Karpas-422 (cell line): ENCODE data around the gene ATF4. TPM values are rescaled to one million over a fixed set of nuclear protein-coding genes. Genes with fewer than 3 reads are reported as not detected.

Experiments used
- DNase-seq: peaks from one replicate; pipeline ENCODE4 v3.0.0-alpha.2; 2015
- H2AFZ ChIP-seq: fragments of 200-600 bp; sonication (generic); 2 replicates; pipeline ENCODE4 v1.6.1; 2014; ENCODE audit warnings: antibody characterized with exemption, low read length, mixed read lengths
- H3K27ac ChIP-seq: fragments of 200-600 bp; sonication (generic); 2 replicates; pipeline ENCODE4 v1.5.1; 2014; ENCODE audit warnings: mild to moderate bottlenecking, low read length, moderate library complexity
- H3K27me3 ChIP-seq: fragments of 200-600 bp; sonication (generic); 2 replicates; pipeline ENCODE4 v1.6.1; 2014; ENCODE audit warnings: low read length, mixed read lengths
- H3K36me3 ChIP-seq: fragments of 200-600 bp; sonication (generic); 2 replicates; pipeline ENCODE4 v1.6.1; 2014; ENCODE audit warnings: low read length, mixed read lengths; ENCODE audit not compliant: insufficient read depth
- H3K4me1 ChIP-seq: fragments of 200-600 bp; sonication (generic); 2 replicates; pipeline ENCODE4 v1.6.1; 2014; ENCODE audit warnings: mild to moderate bottlenecking, low read length, mixed read lengths
- H3K4me2 ChIP-seq: fragments of 200-600 bp; sonication (generic); 2 replicates; pipeline ENCODE4 v1.6.1; 2014; ENCODE audit warnings: low read length, low read depth, mild to moderate bottlenecking; ENCODE audit not compliant: poor library complexity, severe bottlenecking
- H3K4me3 ChIP-seq: fragments of 200-600 bp; sonication (generic); 2 replicates; pipeline ENCODE4 v1.5.1; 2014; ENCODE audit warnings: mild to moderate bottlenecking, antibody characterized with exemption, low read length, mixed read lengths
- H3K79me2 ChIP-seq: fragments of 200-600 bp; sonication (generic); 2 replicates; pipeline ENCODE4 v1.6.1; 2014; ENCODE audit warnings: mild to moderate bottlenecking, low read length, mixed read lengths
- H3K9ac ChIP-seq: fragments of 200-600 bp; sonication (generic); 2 replicates; pipeline ENCODE4 v1.6.0; 2014; ENCODE audit warnings: low read length
- H3K9me2 ChIP-seq: fragments of 200-600 bp; sonication (generic), shearing (Covaris generic); replicated peaks from 2 replicates; pipeline ENCODE4 v1.6.0; 2014; ENCODE audit warnings: mild to moderate bottlenecking, low read length, moderate library complexity; ENCODE audit not compliant: insufficient read depth
- H3K9me3 ChIP-seq: fragments of 300-700, 200-600 bp; sonication (generic); 2 replicates; pipeline ENCODE4 v1.6.1; 2014; ENCODE audit warnings: low read length, mixed read lengths
- H4K20me1 ChIP-seq: fragments of 200-600 bp; sonication (generic); 2 replicates; pipeline ENCODE4 v1.6.1; 2014; ENCODE audit warnings: mild to moderate bottlenecking, antibody characterized with exemption, low read length, low read depth; ENCODE audit not compliant: insufficient read depth
- total RNA-seq: library from RNA; depleted of rRNA; stranded (reverse); fragments of >200 nt; shearing (Covaris generic); gene quantifications from 2 replicates; pipeline ENCODE4 v1.2.3, GENCODE V29; 2014; ENCODE audit warnings: low replicate concordance

ATF4 gene
- total RNA-seq, 1 experiment from 2014 or later: 543 TPM

DNA sequence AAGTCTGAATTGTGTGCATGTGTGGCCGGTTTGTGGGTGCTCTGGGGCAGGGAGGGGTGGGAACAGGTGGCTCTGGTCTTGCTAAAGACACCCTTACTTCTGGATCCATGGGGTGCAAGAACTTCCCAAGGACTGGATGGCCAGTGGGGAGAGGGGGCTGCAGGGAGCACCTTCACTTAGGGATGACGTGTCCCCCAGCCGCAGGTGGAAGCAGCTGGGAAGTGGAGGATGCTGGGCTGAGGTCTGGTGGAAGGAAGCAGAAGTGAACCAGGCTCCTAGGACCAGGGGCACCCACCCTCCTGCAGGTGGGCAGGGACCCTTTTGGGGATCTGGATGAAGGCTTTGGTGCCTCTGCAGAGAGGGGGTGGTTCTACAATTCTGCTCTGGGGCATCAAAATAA, 28.2 kb upstream of the ATF4 start:
- Histone ChIP-seq H3K4me2 (no peak overlapping the region), H3K9me3 (no peaks in the 10 kb centered on the region), H3K79me2 (peaks cover 7% of the 10 kb centered on the region), H3K9ac (no peak overlapping the region), H2AFZ (no peak overlapping the region), H4K20me1 (peaks cover 25% of the 10 kb centered on the region; the same call in 1 of the 2 replicates), H3K36me3 (peaks cover 15% of the 10 kb centered on the region), H3K27ac (no peak overlapping the region), H3K27me3 (no peaks in the 10 kb centered on the region), H3K9me2 (no peaks in the 10 kb centered on the region), H3K4me3 (no peak overlapping the region), H3K4me1 (peaks cover 49% of the 10 kb centered on the region)
- no peak for DNase-seq

DNA sequence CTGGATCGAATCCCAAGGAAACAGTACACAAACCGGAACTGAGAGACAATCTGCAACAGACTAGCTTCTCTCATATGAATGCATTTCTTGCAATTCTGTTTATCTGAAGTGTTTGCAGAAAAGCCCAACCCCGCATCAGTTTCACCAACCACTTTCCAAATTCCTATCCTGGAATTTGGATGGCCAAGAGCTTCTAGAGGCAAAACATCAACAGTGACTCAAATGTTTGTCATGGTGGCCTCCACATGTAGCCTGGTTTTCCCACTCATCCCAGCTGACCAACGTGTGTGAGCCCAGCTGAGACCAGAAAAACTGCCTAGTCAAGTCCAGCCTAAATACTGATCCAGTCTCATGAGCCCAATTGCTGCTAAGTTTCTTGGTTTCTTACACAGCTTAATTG, 26.6 kb upstream of the ATF4 start:
- no peak overlapping the region for H3K4me2 ChIP-seq

DNA sequence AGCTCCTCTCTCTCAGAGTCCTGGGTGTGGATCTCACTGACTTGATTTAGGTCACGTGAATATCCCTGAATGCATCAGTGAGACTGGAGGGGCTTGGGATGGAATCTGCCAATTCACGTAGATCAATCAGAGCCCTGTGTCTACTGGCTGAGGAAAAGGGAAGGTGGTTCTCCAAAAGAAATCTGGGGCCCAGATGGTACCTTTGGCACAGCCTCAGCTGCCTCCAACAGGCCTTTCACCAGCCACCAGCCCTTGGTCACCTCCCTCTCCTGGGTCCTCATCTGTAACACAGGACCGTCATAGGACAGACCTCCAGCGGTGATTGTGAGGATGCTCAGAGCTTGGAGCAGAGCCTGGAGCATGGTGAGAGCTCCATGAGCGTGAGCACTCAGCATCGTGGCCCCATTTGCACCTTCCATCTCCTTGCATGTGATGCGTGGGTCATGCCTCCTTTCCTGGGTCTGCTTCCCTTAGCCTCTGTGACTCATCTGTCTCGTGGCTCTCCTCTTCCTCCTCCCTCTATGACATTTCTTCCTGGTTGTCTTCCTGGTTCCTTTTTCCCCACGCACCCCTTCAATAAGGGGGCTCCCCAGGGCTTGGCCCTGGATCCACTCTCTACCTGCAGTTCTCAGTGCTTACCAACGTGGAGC, 25.8 kb upstream of the ATF4 start:
- Histone ChIP-seq H3K79me2 (peaks cover 7% of the 10 kb centered on the region), H3K36me3 (peaks cover 13% of the 10 kb centered on the region), H3K4me1 (peaks cover 25% of the 10 kb centered on the region), H3K4me3 (no peak overlapping the region), H3K27me3 (no peaks in the 10 kb centered on the region), H3K9me3 (no peaks in the 10 kb centered on the region), H4K20me1 (peaks cover 17% of the 10 kb centered on the region; the same call in 1 of the 2 replicates), H3K9me2 (no peaks in the 10 kb centered on the region), H3K27ac (no peak overlapping the region), H3K4me2 (no peak overlapping the region), H2AFZ (no peak overlapping the region), H3K9ac (no peak overlapping the region)
- DNase-seq: no peak

More for the DNA sequence above, 26.6 kb upstream of the ATF4 start:
- Histone ChIP-seq H3K36me3 (peaks cover 13% of the 10 kb centered on the region), H3K4me3 (no peak overlapping the region), H3K9me3 (no peaks in the 10 kb centered on the region), H3K4me1 (peaks cover 33% of the 10 kb centered on the region), H3K9ac (no peak overlapping the region), H3K79me2 (peaks cover 7% of the 10 kb centered on the region), H3K9me2 (no peaks in the 10 kb centered on the region), H2AFZ (no peak overlapping the region), H3K27me3 (no peaks in the 10 kb centered on the region), H3K27ac (peak overlapping the region; percentile 27; the same call in 1 of the 2 replicates), H4K20me1 (peaks cover 23% of the 10 kb centered on the region; the same call in 1 of the 2 replicates)
- DNase-seq: no peak

DNA sequence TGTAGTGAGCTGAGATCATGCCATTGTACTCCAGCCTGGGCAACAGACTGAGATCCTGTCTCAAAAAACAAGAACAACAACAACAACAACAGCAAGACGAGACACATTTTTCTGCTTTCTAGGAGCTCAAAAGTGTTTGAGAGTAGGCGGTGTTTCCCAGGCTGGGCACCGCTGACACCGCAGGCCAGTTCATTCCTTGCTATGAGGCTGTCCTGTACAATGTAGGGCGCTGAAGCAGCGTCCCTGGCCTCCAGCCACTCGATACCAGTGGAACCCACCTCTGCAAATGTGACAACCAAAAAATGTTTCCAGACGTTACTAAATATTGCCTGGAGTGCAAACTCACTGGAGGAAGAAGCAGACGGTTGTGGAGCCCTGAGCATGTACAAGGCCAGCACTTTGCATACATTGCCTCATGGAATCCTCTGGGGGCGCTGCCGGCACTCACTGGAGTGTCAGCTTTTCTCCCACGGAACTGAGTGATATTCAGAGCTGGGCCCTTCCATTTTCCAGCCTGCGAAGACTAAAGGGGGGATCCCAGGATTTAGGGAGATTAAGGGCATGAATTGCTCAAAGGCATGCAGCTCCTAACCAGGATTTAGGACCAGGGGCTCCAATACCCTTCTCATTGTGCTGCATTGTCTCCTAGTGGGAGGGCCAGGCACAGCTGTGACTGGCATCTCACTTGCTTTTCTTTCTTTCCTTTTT, 24.1 kb upstream of the ATF4 start:
- Histone ChIP-seq H3K9me3 (no peaks in the 10 kb centered on the region), H3K36me3 (peaks cover 2% of the 10 kb centered on the region), H3K27me3 (no peaks in the 10 kb centered on the region), H3K79me2 (no peaks in the 10 kb centered on the region), H4K20me1 (peaks cover 1% of the 10 kb centered on the region; the same call in 1 of the 2 replicates), H3K9ac (no peak overlapping the region), H3K4me2 (peak overlapping the region; percentile 21), H3K9me2 (no peaks in the 10 kb centered on the region), H3K27ac (no peak overlapping the region), H2AFZ (no peak overlapping the region), H3K4me1 (peaks cover 11% of the 10 kb centered on the region), H3K4me3 (no peak overlapping the region)
- DNase-seq: peak; percentile 80

DNA sequence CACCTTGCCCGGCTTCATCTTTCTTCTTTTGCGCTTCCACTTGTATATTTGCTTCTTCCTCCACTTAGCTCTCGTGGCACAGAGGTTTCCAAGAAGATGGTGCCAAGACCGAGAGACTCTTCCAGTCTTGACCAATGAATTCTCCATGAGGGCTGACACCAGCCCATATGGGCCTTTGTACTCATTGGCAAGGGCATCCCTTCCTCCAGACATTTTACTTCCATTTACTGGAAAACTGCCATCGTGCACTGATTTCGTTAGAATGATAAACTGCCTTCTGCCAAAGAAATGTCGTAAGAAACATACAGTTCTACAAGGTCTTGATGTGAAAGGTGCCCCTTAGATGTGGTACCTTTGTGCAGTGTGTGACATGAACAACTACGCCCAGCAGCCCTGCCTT, 22.9 kb upstream of the ATF4 start:
- no peaks in the 10 kb centered on the region; the same call in 1 of the 2 replicates for H4K20me1 ChIP-seq
- H3K4me3 ChIP-seq: no peak overlapping the region
- no peaks in the 10 kb centered on the region for H3K27me3 ChIP-seq
- DNase-seq: no peak
- no peak overlapping the region for H3K4me2 ChIP-seq
- no peak overlapping the region for H3K9ac ChIP-seq
- no peak overlapping the region for H3K27ac ChIP-seq
- no peaks in the 10 kb centered on the region for H3K36me3 ChIP-seq
- H3K4me1 ChIP-seq: peaks cover 18% of the 10 kb centered on the region
- no peak overlapping the region for H2AFZ ChIP-seq
- no peaks in the 10 kb centered on the region for H3K9me3 ChIP-seq
- peaks cover 3% of the 10 kb centered on the region for H3K79me2 ChIP-seq
- no peaks in the 10 kb centered on the region for H3K9me2 ChIP-seq

DNA sequence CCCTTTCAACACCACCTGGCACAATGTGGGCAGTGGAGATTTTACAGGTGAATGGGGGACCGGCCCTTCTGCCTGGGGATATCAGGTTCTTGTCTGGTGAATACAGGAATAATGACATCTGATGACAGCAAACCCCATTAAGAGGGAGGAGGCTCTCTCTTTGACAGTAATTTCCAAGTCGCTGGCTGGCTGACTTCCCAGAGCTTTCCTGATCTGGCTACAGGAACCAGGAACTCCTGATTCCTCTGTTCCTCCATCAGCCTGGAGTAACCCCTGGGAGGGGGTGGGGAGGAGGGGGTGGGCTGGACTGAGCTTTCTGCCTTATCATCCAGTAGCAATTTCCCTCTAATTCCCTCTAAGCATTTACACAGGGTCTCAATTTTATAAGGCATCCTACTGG, 22.0 kb upstream of the ATF4 start:
- no peak overlapping the region for H3K4me2 ChIP-seq
- H3K79me2 ChIP-seq: peaks cover 12% of the 10 kb centered on the region
- no peak overlapping the region for H3K9ac ChIP-seq
- no peak overlapping the region for H3K27ac ChIP-seq
- no peaks in the 10 kb centered on the region for H3K9me3 ChIP-seq
- H4K20me1 ChIP-seq: peaks cover 5% of the 10 kb centered on the region; the same call in 1 of the 2 replicates
- H2AFZ ChIP-seq: no peak overlapping the region
- peaks cover 21% of the 10 kb centered on the region for H3K4me1 ChIP-seq
- H3K4me3 ChIP-seq: no peak overlapping the region
- peaks cover under 1% of the 10 kb centered on the region for H3K36me3 ChIP-seq
- H3K9me2 ChIP-seq: no peaks in the 10 kb centered on the region
- no peaks in the 10 kb centered on the region for H3K27me3 ChIP-seq
- no peak for DNase-seq

DNA sequence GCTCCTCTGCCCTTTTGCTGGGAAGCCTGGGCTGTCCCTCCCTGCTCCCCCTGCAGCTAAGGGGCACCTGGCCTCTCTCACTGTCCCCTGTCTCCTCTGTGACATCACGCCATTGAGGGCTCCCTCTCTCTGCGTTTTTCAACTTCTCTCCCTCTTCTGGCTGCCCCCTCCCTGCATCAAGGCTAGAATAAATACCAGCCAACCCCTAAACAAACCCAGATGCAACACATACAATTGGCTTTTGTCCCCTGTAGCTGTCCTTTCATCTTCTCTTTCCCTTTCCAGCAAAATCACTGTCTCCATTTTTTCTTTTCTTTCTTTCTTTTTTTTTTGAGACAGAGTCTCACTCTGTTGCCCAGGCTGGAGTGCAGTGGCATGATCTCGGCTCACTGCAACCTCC, 21.6 kb upstream of the ATF4 start:
- H3K4me3 ChIP-seq: no peak overlapping the region
- H3K9ac ChIP-seq: no peak overlapping the region
- no peak overlapping the region for H3K4me2 ChIP-seq
- H3K4me1 ChIP-seq: peaks cover 25% of the 10 kb centered on the region
- no peak overlapping the region for H2AFZ ChIP-seq
- H4K20me1 ChIP-seq: peaks cover 9% of the 10 kb centered on the region; the same call in 1 of the 2 replicates
- H3K79me2 ChIP-seq: peaks cover 16% of the 10 kb centered on the region
- peaks cover 5% of the 10 kb centered on the region for H3K36me3 ChIP-seq
- H3K27ac ChIP-seq: no peak overlapping the region
- H3K9me3 ChIP-seq: no peaks in the 10 kb centered on the region
- no peaks in the 10 kb centered on the region for H3K9me2 ChIP-seq
- DNase-seq: no peak
- H3K27me3 ChIP-seq: no peaks in the 10 kb centered on the region

GRCh38 chr22:39500101-39500500, 20.3 kb upstream of the ATF4 start:
- no peak overlapping the region for H3K4me2 ChIP-seq
- no peak overlapping the region for H3K4me3 ChIP-seq
- H3K27me3 ChIP-seq: no peaks in the 10 kb centered on the region
- H3K27ac ChIP-seq: no peak overlapping the region
- H3K9me3 ChIP-seq: no peaks in the 10 kb centered on the region
- H2AFZ ChIP-seq: no peak overlapping the region
- H3K79me2 ChIP-seq: peaks cover 28% of the 10 kb centered on the region
- no peak overlapping the region for H3K9ac ChIP-seq
- H4K20me1 ChIP-seq: peaks cover 10% of the 10 kb centered on the region; the same call in 1 of the 2 replicates
- peaks cover 32% of the 10 kb centered on the region for H3K4me1 ChIP-seq
- DNase-seq: no peak
- peaks cover 15% of the 10 kb centered on the region for H3K36me3 ChIP-seq
- no peaks in the 10 kb centered on the region for H3K9me2 ChIP-seq
